Measurements from ENCODE around the gene NBEA. TPM values are rescaled to one million over a fixed set of nuclear protein-coding genes. Genes with fewer than 3 reads are reported as not detected.
"Not testable (repeated sequence)": the region's sequence is repeated elsewhere in the genome, so short reads cannot be mapped to it uniquely, and the experiment has no call there.

The NBEA gene
- total RNA-seq, 1 experiment from 2014 or later, result 0.51 TPM

GRCh38 chr13:35016362-35017112, 74.5 kb downstream of the NBEA start:
- no peak for DNase-seq (ENCODE audit: low read depth)
- in situ Hi-C loops (cut with HindIII; ENCODE audit: low pct_unique_long_range_greater_than_20kb, low sequenced_read_pairs), result no loop called here

- in situ Hi-C loops (cut with HindIII; ENCODE audit: low pct_unique_long_range_greater_than_20kb, low sequenced_read_pairs), result no loop called here
- DNase-seq (ENCODE audit: low read depth), result no peak
Measured at GRCh38 chr13:35025314-35025713, 83.2 kb downstream of the NBEA start.

- no peak for DNase-seq (ENCODE audit: low read depth)
- in situ Hi-C loops (cut with HindIII; ENCODE audit: low pct_unique_long_range_greater_than_20kb, low sequenced_read_pairs), result no loop called here
Measured at GRCh38 chr13:35028338-35028867, 86.3 kb downstream of the NBEA start.

- in situ Hi-C loops (cut with HindIII; ENCODE audit: low pct_unique_long_range_greater_than_20kb, low sequenced_read_pairs), result no loop called here
- no peak for DNase-seq (ENCODE audit: low read depth)
Measured at GRCh38 chr13:35039012-35039411, 96.9 kb downstream of the NBEA start.

GRCh38 chr13:35046587-35046986, 104.5 kb downstream of the NBEA start:
- in situ Hi-C loops (cut with HindIII; ENCODE audit: low pct_unique_long_range_greater_than_20kb, low sequenced_read_pairs), result no loop called here
- no peak for DNase-seq (ENCODE audit: low read depth)

GRCh38 chr13:35055705-35056104, 113.6 kb downstream of the NBEA start:
- DNase-seq (ENCODE audit: low read depth), result no peak
- in situ Hi-C loops (cut with HindIII; ENCODE audit: low pct_unique_long_range_greater_than_20kb, low sequenced_read_pairs), result no loop called here

- in situ Hi-C loops (cut with HindIII; ENCODE audit: low pct_unique_long_range_greater_than_20kb, low sequenced_read_pairs), result no loop called here
Measured at GRCh38 chr13:35057858-35058257, 115.8 kb downstream of the NBEA start.

GRCh38 chr13:35058585-35058984, 116.5 kb downstream of the NBEA start:
- in situ Hi-C loops (cut with HindIII; ENCODE audit: low pct_unique_long_range_greater_than_20kb, low sequenced_read_pairs), result not testable (repeated sequence)

More at GRCh38 chr13:35057858-35058257, 115.8 kb downstream of the NBEA start:
- no peak for DNase-seq (ENCODE audit: low read depth)

GRCh38 chr13:35086667-35087066, 144.6 kb downstream of the NBEA start:
- no peak for DNase-seq (ENCODE audit: low read depth)

More at GRCh38 chr13:35058585-35058984, 116.5 kb downstream of the NBEA start:
- not testable (repeated sequence) for DNase-seq (ENCODE audit: low read depth)

GRCh38 chr13:35092251-35092650, 150.2 kb downstream of the NBEA start:
- DNase-seq (ENCODE audit: low read depth), result no peak
- in situ Hi-C loops (cut with HindIII; ENCODE audit: low pct_unique_long_range_greater_than_20kb, low sequenced_read_pairs), result no loop called here

More at GRCh38 chr13:35086667-35087066, 144.6 kb downstream of the NBEA start:
- in situ Hi-C loops (cut with HindIII; ENCODE audit: low pct_unique_long_range_greater_than_20kb, low sequenced_read_pairs), result no loop called here

GRCh38 chr13:35092751-35093150, 150.7 kb downstream of the NBEA start:
- no peak for DNase-seq (ENCODE audit: low read depth)
- in situ Hi-C loops (cut with HindIII; ENCODE audit: low pct_unique_long_range_greater_than_20kb, low sequenced_read_pairs), result no loop called here

GRCh38 chr13:35093356-35093755, 151.3 kb downstream of the NBEA start:
- DNase-seq (ENCODE audit: low read depth), result no peak
- in situ Hi-C loops (cut with HindIII; ENCODE audit: low pct_unique_long_range_greater_than_20kb, low sequenced_read_pairs), result no loop called here

- in situ Hi-C loops (cut with HindIII; ENCODE audit: low pct_unique_long_range_greater_than_20kb, low sequenced_read_pairs); DNase-seq (ENCODE audit: low read depth): not testable (repeated sequence)
Measured at GRCh38 chr13:35106771-35107170, 164.7 kb downstream of the NBEA start.

- DNase-seq (ENCODE audit: low read depth), result no peak
- in situ Hi-C loops (cut with HindIII; ENCODE audit: low pct_unique_long_range_greater_than_20kb, low sequenced_read_pairs), result no loop called here
Measured at GRCh38 chr13:35107535-35107934, 165.5 kb downstream of the NBEA start.

GRCh38 chr13:35113612-35114011, 171.5 kb downstream of the NBEA start:
- DNase-seq (ENCODE audit: low read depth); in situ Hi-C loops (cut with HindIII; ENCODE audit: low pct_unique_long_range_greater_than_20kb, low sequenced_read_pairs): not testable (repeated sequence)

- DNase-seq (ENCODE audit: low read depth), result no peak
- in situ Hi-C loops (cut with HindIII; ENCODE audit: low pct_unique_long_range_greater_than_20kb, low sequenced_read_pairs), result no loop called here
Measured at GRCh38 chr13:35127466-35127865, 185.4 kb downstream of the NBEA start.

- in situ Hi-C loops (cut with HindIII; ENCODE audit: low pct_unique_long_range_greater_than_20kb, low sequenced_read_pairs), result no loop called here
Measured at GRCh38 chr13:35129500-35129899, 187.4 kb downstream of the NBEA start.

GRCh38 chr13:35131471-35131870, 189.4 kb downstream of the NBEA start:
- in situ Hi-C loops (cut with HindIII; ENCODE audit: low pct_unique_long_range_greater_than_20kb, low sequenced_read_pairs), result no loop called here

More at GRCh38 chr13:35129500-35129899, 187.4 kb downstream of the NBEA start:
- no peak for DNase-seq (ENCODE audit: low read depth)

GRCh38 chr13:35136585-35136984, 194.5 kb downstream of the NBEA start:
- in situ Hi-C loops (cut with HindIII; ENCODE audit: low pct_unique_long_range_greater_than_20kb, low sequenced_read_pairs), result no loop called here
- no peak for DNase-seq (ENCODE audit: low read depth)

More at GRCh38 chr13:35131471-35131870, 189.4 kb downstream of the NBEA start:
- DNase-seq (ENCODE audit: low read depth), result no peak

- in situ Hi-C loops (cut with HindIII; ENCODE audit: low pct_unique_long_range_greater_than_20kb, low sequenced_read_pairs), result no loop called here
- DNase-seq (ENCODE audit: low read depth), result no peak
Measured at GRCh38 chr13:35139591-35139990, 197.5 kb downstream of the NBEA start.

All from Caki2 (cell line).